GM23338 (cell line): Measurements from ENCODE around the gene STARD3. TPM values are rescaled to one million over a fixed set of nuclear protein-coding genes. Genes with fewer than 3 reads are reported as not detected.

Source experiments
- ATAC-seq: fragments of 200-7000 bp; cut with Tn5 transposase; 3 replicates; pipeline ENCODE4 v1.9.1; 2020
- DNase-seq: peaks from one replicate; pipeline ENCODE4 v3.0.0-alpha.2; 2015; ENCODE audit warnings: low spot score
- H2AFZ ChIP-seq: fragments of 200-600 bp; sonication (generic); 2 replicates; pipeline ENCODE4 v1.8.0; 2016; ENCODE audit warnings: antibody characterized with exemption, mild to moderate bottlenecking, moderate library complexity
- H3F3A ChIP-seq: fragments of 200-600 bp; sonication (generic); replicated peaks from 2 replicates; pipeline ENCODE4 v1.8.0; 2017; ENCODE audit warnings: antibody characterized with exemption, mixed run types, low read depth
- H3K27ac ChIP-seq: fragments of 200-600 bp; sonication (generic); 2 replicates; pipeline ENCODE4 v1.6.1; 2016; ENCODE audit warnings: low read depth
- H3K27me3 ChIP-seq: fragments of 200-600 bp; sonication (generic); 2 replicates; pipeline ENCODE4 v1.8.0; 2016; ENCODE audit warnings: mild to moderate bottlenecking, mixed run types, moderate library complexity; ENCODE audit not compliant: insufficient read depth
- H3K36me3 ChIP-seq: fragments of 200-600 bp; sonication (generic); 2 replicates; pipeline ENCODE4 v1.8.0; 2016; ENCODE audit warnings: mild to moderate bottlenecking; ENCODE audit not compliant: insufficient read depth
- H3K4me1 ChIP-seq: fragments of 200-600 bp; sonication (generic); 2 replicates; pipeline ENCODE4 v1.8.0; 2016; ENCODE audit warnings: mild to moderate bottlenecking, moderate library complexity; ENCODE audit not compliant: insufficient read depth
- H3K4me2 ChIP-seq: fragments of 200-600 bp; sonication (generic); 2 replicates; pipeline ENCODE4 v1.7.1; 2017; ENCODE audit warnings: mixed run types
- H3K4me3 ChIP-seq: fragments of 200-600 bp; sonication (generic); 2 replicates; pipeline ENCODE4 v1.6.1; 2016; ENCODE audit warnings: mixed run types
- H3K79me2 ChIP-seq: fragments of 200-600 bp; sonication (generic); replicated peaks from 2 replicates; pipeline ENCODE4 v1.8.0; 2017; ENCODE audit warnings: mild to moderate bottlenecking; ENCODE audit not compliant: insufficient read depth
- H3K9me2 ChIP-seq: fragments of 200-600 bp; sonication (generic); 2 replicates; pipeline ENCODE4 v1.8.0; 2017; ENCODE audit not compliant: insufficient read depth
- H4K20me1 ChIP-seq: fragments of 200-600 bp; sonication (generic); replicated peaks from 2 replicates; pipeline ENCODE4 v1.8.0; 2017; ENCODE audit warnings: mild to moderate bottlenecking; ENCODE audit not compliant: insufficient read depth
- H3K27ac Mint-ChIP-seq: 2 replicates; pipeline ENCODE4 v1.8.0; 2020; ENCODE audit warnings: inconsistent platforms, mild to moderate bottlenecking, moderate library complexity, mixed read lengths
- H3K27me3 Mint-ChIP-seq: 3 replicates; pipeline ENCODE4 v1.8.0; 2022; ENCODE audit warnings: low read depth, mild to moderate bottlenecking, moderate library complexity, mixed read lengths, inconsistent platforms; ENCODE audit not compliant: insufficient read depth, poor library complexity
- H3K36me3 Mint-ChIP-seq: 3 replicates; pipeline ENCODE4 v1.8.0; 2021; ENCODE audit warnings: low read depth, mild to moderate bottlenecking, inconsistent platforms, moderate library complexity, mixed read lengths
- H3K4me1 Mint-ChIP-seq: 3 replicates; pipeline ENCODE4 v1.8.0; 2020; ENCODE audit warnings: mild to moderate bottlenecking, inconsistent platforms, mixed read lengths
- H3K4me3 Mint-ChIP-seq: 3 replicates; pipeline ENCODE4 v1.8.0; 2021; ENCODE audit warnings: moderate library complexity, mild to moderate bottlenecking, inconsistent platforms, mixed read lengths
- H3K9me3 Mint-ChIP-seq: 3 replicates; pipeline ENCODE4 v1.8.0; 2020; ENCODE audit warnings: moderate library complexity, mild to moderate bottlenecking, inconsistent platforms, mixed read lengths
- CREB1 ChIP-seq: fragments of 250-450 bp; sonication (Bioruptor Pico); IDR thresholded peaks from 2 replicates; pipeline ENCODE4 v1.5.0; 2020; ENCODE audit warnings: low read depth, mild to moderate bottlenecking, moderate library complexity
- EZH2 ChIP-seq: fragments of 200-600 bp; sonication (generic); IDR thresholded peaks from one replicate; pipeline ENCODE4 v1.8.0; 2017; ENCODE audit warnings: antibody characterized with exemption, mild to moderate bottlenecking, low read depth; ENCODE audit not compliant: unreplicated experiment
- EZH2phosphoT487 ChIP-seq: fragments of 200-600 bp; sonication (generic); IDR thresholded peaks from one replicate; pipeline ENCODE4 v1.8.1; 2018; ENCODE audit warnings: antibody characterized with exemption; ENCODE audit not compliant: unreplicated experiment
- JUNB ChIP-seq: IDR thresholded peaks from one replicate; pipeline ENCODE4 v1.6.1; 2016; ENCODE audit warnings: antibody characterized with exemption; ENCODE audit not compliant: unreplicated experiment
- NANOG ChIP-seq: IDR thresholded peaks from 2 replicates; pipeline ENCODE4 v1.6.1; 2016; ENCODE audit warnings: antibody characterized with exemption, borderline replicate concordance
- POLR2AphosphoS5 ChIP-seq: IDR thresholded peaks from 2 replicates; pipeline ENCODE4 v1.6.1; 2016; ENCODE audit warnings: antibody characterized with exemption, low read depth
- STAT1 ChIP-seq: IDR thresholded peaks from one replicate; pipeline ENCODE4 v1.6.1; 2016; ENCODE audit warnings: antibody characterized with exemption; ENCODE audit not compliant: unreplicated experiment
- ZNF114 ChIP-seq: fragments of 250-450 bp; sonication (Bioruptor Pico); IDR thresholded peaks from 2 replicates; pipeline ENCODE4 v1.5.0; 2020; ENCODE audit warnings: mild to moderate bottlenecking, moderate library complexity
- ZNF331 ChIP-seq: fragments of 250-450 bp; sonication (Bioruptor Pico); IDR thresholded peaks from 2 replicates; pipeline ENCODE4 v1.5.0; 2020; ENCODE audit warnings: low read depth, mild to moderate bottlenecking, moderate library complexity
- polyA plus RNA-seq: library from polyadenylated mRNA; unstranded; fragments of >200 nt; fragmentation: Nextera tagmentation; extraction: Ambion mirVana; gene quantifications from 2 replicates; pipeline ENCODE4 v1.2.1, GENCODE V29; 2016
- total RNA-seq: library from RNA; depleted of rRNA; stranded (reverse); fragments of >200 nt; shearing (Covaris generic); gene quantifications from 2 replicates; pipeline ENCODE4 v1.2.3, GENCODE V29; 2014
- TF ChIP-seq, protein P1 (sequence below): IDR thresholded peaks from one replicate; pipeline ENCODE4 v1.6.1; 2018; ENCODE audit warnings: antibody characterized with exemption; ENCODE audit not compliant: unreplicated experiment
- TF ChIP-seq, protein P2 (sequence below): IDR thresholded peaks from 2 replicates; pipeline ENCODE4 v1.6.1; 2016; ENCODE audit warnings: antibody characterized with exemption
- TF ChIP-seq, protein P3 (sequence below), 2 experiments: fragments of 200-600 bp in 1 of 2; sonication (generic) in 1 of 2; conservative IDR thresholded peaks; 2 replicates each; pipeline versions ENCODE4 v1.5.1 to v1.6.1; 2016 to 2017; ENCODE audit warnings: antibody characterized with exemption in 2 of 2, low read depth in 2 of 2, mild to moderate bottlenecking in 2 of 2, moderate library complexity in 1 of 2

The STARD3 gene
- total and polyA plus RNA-seq, 2 experiments from 2014 or later = 26.4 to 53.3 TPM

DNA sequence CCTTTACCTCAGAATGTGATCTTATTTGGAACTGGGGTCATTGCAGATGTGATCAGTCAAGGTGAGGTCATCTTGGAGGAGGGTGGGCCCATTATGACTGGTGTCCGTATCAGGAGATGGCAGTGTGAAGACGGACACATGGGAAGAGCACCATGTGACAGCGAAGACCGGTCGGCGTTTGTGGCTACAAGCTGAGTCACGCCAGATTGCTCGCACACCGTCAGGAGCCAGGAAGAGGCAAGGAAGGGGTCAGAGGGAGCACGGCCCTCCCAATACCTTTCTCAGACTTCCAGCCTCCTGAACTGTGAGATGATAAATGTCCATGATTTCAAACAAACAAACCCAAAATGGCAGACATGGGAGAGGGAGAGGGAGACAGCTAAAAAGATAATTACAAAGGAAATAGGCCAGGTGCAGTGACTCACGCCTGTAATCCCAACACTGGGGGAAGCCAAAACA lies 13.2 kb downstream of the STARD3 start (continued):
- TF ChIP-seq, protein P1, sequence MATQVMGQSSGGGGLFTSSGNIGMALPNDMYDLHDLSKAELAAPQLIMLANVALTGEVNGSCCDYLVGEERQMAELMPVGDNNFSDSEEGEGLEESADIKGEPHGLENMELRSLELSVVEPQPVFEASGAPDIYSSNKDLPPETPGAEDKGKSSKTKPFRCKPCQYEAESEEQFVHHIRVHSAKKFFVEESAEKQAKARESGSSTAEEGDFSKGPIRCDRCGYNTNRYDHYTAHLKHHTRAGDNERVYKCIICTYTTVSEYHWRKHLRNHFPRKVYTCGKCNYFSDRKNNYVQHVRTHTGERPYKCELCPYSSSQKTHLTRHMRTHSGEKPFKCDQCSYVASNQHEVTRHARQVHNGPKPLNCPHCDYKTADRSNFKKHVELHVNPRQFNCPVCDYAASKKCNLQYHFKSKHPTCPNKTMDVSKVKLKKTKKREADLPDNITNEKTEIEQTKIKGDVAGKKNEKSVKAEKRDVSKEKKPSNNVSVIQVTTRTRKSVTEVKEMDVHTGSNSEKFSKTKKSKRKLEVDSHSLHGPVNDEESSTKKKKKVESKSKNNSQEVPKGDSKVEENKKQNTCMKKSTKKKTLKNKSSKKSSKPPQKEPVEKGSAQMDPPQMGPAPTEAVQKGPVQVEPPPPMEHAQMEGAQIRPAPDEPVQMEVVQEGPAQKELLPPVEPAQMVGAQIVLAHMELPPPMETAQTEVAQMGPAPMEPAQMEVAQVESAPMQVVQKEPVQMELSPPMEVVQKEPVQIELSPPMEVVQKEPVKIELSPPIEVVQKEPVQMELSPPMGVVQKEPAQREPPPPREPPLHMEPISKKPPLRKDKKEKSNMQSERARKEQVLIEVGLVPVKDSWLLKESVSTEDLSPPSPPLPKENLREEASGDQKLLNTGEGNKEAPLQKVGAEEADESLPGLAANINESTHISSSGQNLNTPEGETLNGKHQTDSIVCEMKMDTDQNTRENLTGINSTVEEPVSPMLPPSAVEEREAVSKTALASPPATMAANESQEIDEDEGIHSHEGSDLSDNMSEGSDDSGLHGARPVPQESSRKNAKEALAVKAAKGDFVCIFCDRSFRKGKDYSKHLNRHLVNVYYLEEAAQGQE = no peak
- TF ChIP-seq, protein P2, sequence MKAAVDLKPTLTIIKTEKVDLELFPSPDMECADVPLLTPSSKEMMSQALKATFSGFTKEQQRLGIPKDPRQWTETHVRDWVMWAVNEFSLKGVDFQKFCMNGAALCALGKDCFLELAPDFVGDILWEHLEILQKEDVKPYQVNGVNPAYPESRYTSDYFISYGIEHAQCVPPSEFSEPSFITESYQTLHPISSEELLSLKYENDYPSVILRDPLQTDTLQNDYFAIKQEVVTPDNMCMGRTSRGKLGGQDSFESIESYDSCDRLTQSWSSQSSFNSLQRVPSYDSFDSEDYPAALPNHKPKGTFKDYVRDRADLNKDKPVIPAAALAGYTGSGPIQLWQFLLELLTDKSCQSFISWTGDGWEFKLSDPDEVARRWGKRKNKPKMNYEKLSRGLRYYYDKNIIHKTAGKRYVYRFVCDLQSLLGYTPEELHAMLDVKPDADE = no peak
- no peak for TF ChIP-seq EZH2
- TF ChIP-seq JUNB = no peak
- no peak for TF ChIP-seq NANOG
- TF ChIP-seq, protein P3, sequence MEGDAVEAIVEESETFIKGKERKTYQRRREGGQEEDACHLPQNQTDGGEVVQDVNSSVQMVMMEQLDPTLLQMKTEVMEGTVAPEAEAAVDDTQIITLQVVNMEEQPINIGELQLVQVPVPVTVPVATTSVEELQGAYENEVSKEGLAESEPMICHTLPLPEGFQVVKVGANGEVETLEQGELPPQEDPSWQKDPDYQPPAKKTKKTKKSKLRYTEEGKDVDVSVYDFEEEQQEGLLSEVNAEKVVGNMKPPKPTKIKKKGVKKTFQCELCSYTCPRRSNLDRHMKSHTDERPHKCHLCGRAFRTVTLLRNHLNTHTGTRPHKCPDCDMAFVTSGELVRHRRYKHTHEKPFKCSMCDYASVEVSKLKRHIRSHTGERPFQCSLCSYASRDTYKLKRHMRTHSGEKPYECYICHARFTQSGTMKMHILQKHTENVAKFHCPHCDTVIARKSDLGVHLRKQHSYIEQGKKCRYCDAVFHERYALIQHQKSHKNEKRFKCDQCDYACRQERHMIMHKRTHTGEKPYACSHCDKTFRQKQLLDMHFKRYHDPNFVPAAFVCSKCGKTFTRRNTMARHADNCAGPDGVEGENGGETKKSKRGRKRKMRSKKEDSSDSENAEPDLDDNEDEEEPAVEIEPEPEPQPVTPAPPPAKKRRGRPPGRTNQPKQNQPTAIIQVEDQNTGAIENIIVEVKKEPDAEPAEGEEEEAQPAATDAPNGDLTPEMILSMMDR (conservative IDR thresholded peaks at IDR 0.05; ENCODE audit: low read depth in 2 of 2) = no peak
- no peak for TF ChIP-seq POLR2AphosphoS5
- no peak for TF ChIP-seq CREB1 (CRISPR knock-in tag)
- TF ChIP-seq ZNF331 = no peak

DNA sequence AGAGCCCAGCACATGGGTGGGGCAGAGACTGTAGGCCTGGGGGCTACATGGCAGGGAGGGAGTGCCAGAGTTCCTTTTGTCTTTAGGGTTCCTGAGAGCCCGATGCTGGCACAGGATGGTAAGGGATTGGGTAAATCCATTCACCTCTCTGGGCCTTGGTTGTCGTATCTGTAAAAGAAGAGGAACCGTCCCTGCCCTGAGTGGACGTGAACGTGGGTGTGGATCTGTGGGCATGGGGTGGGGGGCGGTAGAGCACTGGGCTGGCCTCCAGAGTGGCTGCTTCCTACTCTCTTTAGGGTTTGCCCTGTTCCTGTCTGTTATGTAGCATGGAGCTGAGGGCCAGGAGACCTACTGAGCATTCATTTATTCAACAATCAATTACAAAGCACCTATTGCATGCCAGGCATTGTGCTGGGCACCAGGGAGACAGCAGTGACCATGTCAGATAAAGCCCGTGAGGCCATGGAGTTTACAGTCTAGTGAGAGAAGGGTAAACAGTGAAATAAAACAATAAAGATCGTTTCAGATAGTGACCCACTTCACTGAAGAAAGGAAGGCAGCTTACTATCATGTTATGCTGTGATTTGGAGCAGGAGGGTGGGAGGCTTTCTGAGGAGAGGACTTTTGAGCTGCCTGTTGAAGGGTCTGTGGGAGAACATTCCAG lies 15.1 kb downstream of the STARD3 start:
- Mint-ChIP-seq H3K4me1 (peaks cover 53% of the 10 kb centered on the region), H3K36me3 (peaks cover 10% of the 10 kb centered on the region), H3K4me3 (no peak overlapping the region; the same call in 2 of the 3 replicates), H3K9me3 (no peaks in the 10 kb centered on the region; the same call in 2 of the 3 replicates), H3K27me3 (peaks cover 18% of the 10 kb centered on the region), H3K27ac (peak overlapping the region; percentile 93)
- no peak for DNase-seq
- H3K4me1 ChIP-seq = peaks cover 18% of the 10 kb centered on the region
- peaks cover 13% of the 10 kb centered on the region; the same call in 1 of the 2 replicates for H3F3A ChIP-seq
- no peak overlapping the region for H2AFZ ChIP-seq
- H3K27me3 ChIP-seq = no peaks in the 10 kb centered on the region
- H3K4me2 ChIP-seq = peak overlapping the region; percentile 43
- no peak for ATAC-seq
- peaks cover 15% of the 10 kb centered on the region for H3K79me2 ChIP-seq
- peaks cover 10% of the 10 kb centered on the region for H4K20me1 ChIP-seq
- no peaks in the 10 kb centered on the region for H3K36me3 ChIP-seq
- H3K4me3 ChIP-seq = no peak overlapping the region
- peak overlapping the region; percentile 55; the same call in 1 of the 2 replicates for H3K27ac ChIP-seq
- H3K9me2 ChIP-seq = no peaks in the 10 kb centered on the region
- TF ChIP-seq, protein P2 = no peak
- TF ChIP-seq, protein P3 (conservative IDR thresholded peaks at IDR 0.05; ENCODE audit: low read depth in 2 of 2) = no peak
- no peak for TF ChIP-seq STAT1
- TF ChIP-seq NANOG = no peak
- TF ChIP-seq ZNF114 (CRISPR knock-in tag) = no peak
- no peak for TF ChIP-seq ZNF331
- TF ChIP-seq POLR2AphosphoS5 = no peak
- TF ChIP-seq CREB1 (CRISPR knock-in tag) = no peak
- TF ChIP-seq, protein P1 = no peak
- TF ChIP-seq EZH2 = no peak
- no peak for TF ChIP-seq EZH2phosphoT487
